ENCODE measurements around the gene SPAST. TPM values are rescaled to one million over a fixed set of nuclear protein-coding genes. Genes with fewer than 3 reads are reported as not detected.

The SPAST gene
- total RNA-seq, 2 donors from 2014 or later, result 15.9 to 18.6 TPM

- TF ChIP-seq CTCF (IDR thresholded peaks at IDR 0.05), result no peak
- H3K4me3 ChIP-seq, result no peak overlapping the region
- no peaks in the 10 kb centered on the region for H3K36me3 ChIP-seq
- H3K27ac ChIP-seq, result no peak overlapping the region
- no peak overlapping the region for H3K9ac ChIP-seq (ENCODE audit: low read depth in 2 of 2, low read length in 2 of 2)
- H3K9me3 ChIP-seq, result no peaks in the 10 kb centered on the region
- no peaks in the 10 kb centered on the region for H3K4me1 ChIP-seq
- no peaks in the 10 kb centered on the region for H3K27me3 ChIP-seq
- intact Hi-C loops (cut with DNase I), result no loop called here
- DNase-seq, result no peak
Measured at GRCh38 chr2:32108111-32108510, 44.8 kb downstream of the SPAST start.

- intact Hi-C loops (cut with DNase I), result no loop called here
- Histone ChIP-seq H3K4me3 (no peak overlapping the region), H3K4me1 (no peaks in the 10 kb centered on the region), H3K9me3 (no peaks in the 10 kb centered on the region), H3K27ac (no peak overlapping the region), H3K36me3 (no peaks in the 10 kb centered on the region), H3K27me3 (no peaks in the 10 kb centered on the region), H3K9ac (ENCODE audit: low read depth in 2 of 2, low read length in 2 of 2) (no peak overlapping the region)
- no peak for DNase-seq
- TF ChIP-seq CTCF (IDR thresholded peaks at IDR 0.05), result no peak
Measured at GRCh38 chr2:32118055-32118454, 54.7 kb downstream of the SPAST start.

GRCh38 chr2:32119161-32119560 is 55.8 kb downstream of the SPAST start:
- Histone ChIP-seq H3K4me3 (no peak overlapping the region), H3K27me3 (no peaks in the 10 kb centered on the region), H3K27ac (no peak overlapping the region), H3K9me3 (no peaks in the 10 kb centered on the region), H3K9ac (ENCODE audit: low read depth in 2 of 2, low read length in 2 of 2) (no peak overlapping the region), H3K4me1 (no peaks in the 10 kb centered on the region), H3K36me3 (no peaks in the 10 kb centered on the region)
- intact Hi-C loops (cut with DNase I), result no loop called here
- no peak for TF ChIP-seq CTCF (IDR thresholded peaks at IDR 0.05)
- no peak for DNase-seq

GRCh38 chr2:32124660-32125059 is 61.3 kb downstream of the SPAST start:
- Histone ChIP-seq H3K9ac (ENCODE audit: low read depth in 2 of 2, low read length in 2 of 2) (no peak overlapping the region), H3K27me3 (no peaks in the 10 kb centered on the region), H3K4me1 (no peaks in the 10 kb centered on the region), H3K27ac (no peak overlapping the region), H3K9me3 (no peaks in the 10 kb centered on the region), H3K36me3 (no peaks in the 10 kb centered on the region), H3K4me3 (no peak overlapping the region)
- TF ChIP-seq CTCF (IDR thresholded peaks at IDR 0.05), result no peak
- no peak for DNase-seq
- intact Hi-C loops (cut with DNase I), result no loop called here

GRCh38 chr2:32128636-32129035 is 65.3 kb downstream of the SPAST start:
- H3K9ac ChIP-seq (ENCODE audit: low read depth in 2 of 2, low read length in 2 of 2), result no peak overlapping the region
- no peaks in the 10 kb centered on the region for H3K9me3 ChIP-seq
- no peak for DNase-seq
- H3K4me3 ChIP-seq, result no peak overlapping the region
- H3K27me3 ChIP-seq, result no peaks in the 10 kb centered on the region
- no peaks in the 10 kb centered on the region for H3K36me3 ChIP-seq
- H3K27ac ChIP-seq, result no peak overlapping the region
- no peaks in the 10 kb centered on the region for H3K4me1 ChIP-seq
- no peak for TF ChIP-seq CTCF (IDR thresholded peaks at IDR 0.05)
- intact Hi-C loops (cut with DNase I), result no loop called here

- Histone ChIP-seq H3K9me3 (no peaks in the 10 kb centered on the region), H3K4me1 (no peaks in the 10 kb centered on the region), H3K9ac (ENCODE audit: low read depth in 2 of 2, low read length in 2 of 2) (no peak overlapping the region), H3K27me3 (no peaks in the 10 kb centered on the region), H3K4me3 (no peak overlapping the region), H3K27ac (no peak overlapping the region), H3K36me3 (no peaks in the 10 kb centered on the region)
- DNase-seq, result no peak
- intact Hi-C loops (cut with DNase I), result no loop called here
- TF ChIP-seq CTCF (IDR thresholded peaks at IDR 0.05), result no peak
Measured at GRCh38 chr2:32129086-32129485, 65.7 kb downstream of the SPAST start.

Data from colonic mucosa (tissue), 4 donors.